ENCODE data around the gene PPME1. TPM values are rescaled to one million over a fixed set of nuclear protein-coding genes. Genes with fewer than 3 reads are reported as not detected.
A peak's percentile ranks its signal among the peaks of the same experiment; 100 is the strongest.

Gene PPME1
- total RNA-seq, 2 experiments from 2014 or later = 13.7 to 16.3 TPM

- Mint-ChIP-seq H3K36me3 (ENCODE audit: low read depth) (peaks cover 49% of the 10 kb centered on the region), H3K27me3 (no peaks in the 10 kb centered on the region), H3K4me1 (ENCODE audit: low read depth) (peaks cover 25% of the 10 kb centered on the region), H3K27ac (no peak overlapping the region), H3K9me3 (no peaks in the 10 kb centered on the region), H3K4me3 (no peak overlapping the region)
- Histone ChIP-seq H3K4me1 (ENCODE audit: insufficient read depth, low read length) (peaks cover 12% of the 10 kb centered on the region), H3K27me3 (ENCODE audit: control insufficient read depth in 1 of 2, insufficient read depth in 2 of 2, low read length in 2 of 2) (no peaks in the 10 kb centered on the region), H3K9me3 (ENCODE audit: control insufficient read depth in 1 of 2, insufficient read depth in 1 of 2, low read length in 2 of 2) (no peaks in the 10 kb centered on the region), H3K4me3 (ENCODE audit: low read length) (no peak overlapping the region), H3K27ac (ENCODE audit: low read depth in 1 of 2, low read length in 2 of 2) (no peak overlapping the region), H3K36me3 (ENCODE audit: insufficient read depth, low read length) (peaks cover 25% of the 10 kb centered on the region)
- peak in 1 of 14 experiments; percentile 14 for DNase-seq
- POLR2A ChIA-PET = no interaction called here
- peak; percentile 74 for ATAC-seq (ENCODE audit: poor library complexity)
- intact Hi-C loops (cut with DNase I, micrococcal nuclease) = no loop called here
- no peak for TF ChIP-seq CTCF (IDR thresholded peaks at IDR 0.05)
- CTCF ChIA-PET = interaction anchor here (0.7 kb wide), 1 partner anchor 171 kb away, joined by 4 read pairs; no protein-coding TSS in a partner anchor
Observed at GRCh38 chr11:74237541-74237940, 66.5 kb downstream of the PPME1 start.

GRCh38 chr11:74238243-74238642 is 67.2 kb downstream of the PPME1 start:
- ATAC-seq (ENCODE audit: poor library complexity) = no peak
- no peak for DNase-seq
- intact Hi-C loops (cut with DNase I, micrococcal nuclease) = no loop called here
- Histone ChIP-seq H3K9me3 (ENCODE audit: control insufficient read depth in 1 of 2, insufficient read depth in 1 of 2, low read length in 2 of 2) (no peaks in the 10 kb centered on the region), H3K4me1 (ENCODE audit: insufficient read depth, low read length) (peaks cover 6% of the 10 kb centered on the region), H3K27ac (ENCODE audit: low read depth in 1 of 2, low read length in 2 of 2) (no peak overlapping the region), H3K36me3 (ENCODE audit: insufficient read depth, low read length) (peaks cover 25% of the 10 kb centered on the region), H3K4me3 (ENCODE audit: low read length) (no peak overlapping the region), H3K27me3 (ENCODE audit: control insufficient read depth in 1 of 2, insufficient read depth in 2 of 2, low read length in 2 of 2) (no peaks in the 10 kb centered on the region)
- CTCF ChIA-PET = no interaction called here
- Mint-ChIP-seq H3K27ac (no peak overlapping the region), H3K27me3 (no peaks in the 10 kb centered on the region), H3K4me1 (ENCODE audit: low read depth) (peaks cover 24% of the 10 kb centered on the region), H3K36me3 (ENCODE audit: low read depth) (peaks cover 54% of the 10 kb centered on the region), H3K9me3 (no peaks in the 10 kb centered on the region), H3K4me3 (no peak overlapping the region)
- TF ChIP-seq CTCF (IDR thresholded peaks at IDR 0.05) = no peak
- POLR2A ChIA-PET = no interaction called here

- no peak for TF ChIP-seq CTCF (IDR thresholded peaks at IDR 0.05)
- Histone ChIP-seq H3K27ac (ENCODE audit: low read depth in 1 of 2, low read length in 2 of 2) (no peak overlapping the region), H3K4me1 (ENCODE audit: insufficient read depth, low read length) (no peaks in the 10 kb centered on the region), H3K4me3 (ENCODE audit: low read length) (no peak overlapping the region), H3K27me3 (ENCODE audit: control insufficient read depth in 1 of 2, insufficient read depth in 2 of 2, low read length in 2 of 2) (no peaks in the 10 kb centered on the region), H3K36me3 (ENCODE audit: insufficient read depth, low read length) (peaks cover 53% of the 10 kb centered on the region), H3K9me3 (ENCODE audit: control insufficient read depth in 1 of 2, insufficient read depth in 1 of 2, low read length in 2 of 2) (no peaks in the 10 kb centered on the region)
- Mint-ChIP-seq H3K4me3 (no peak overlapping the region), H3K27ac (no peak overlapping the region), H3K9me3 (no peaks in the 10 kb centered on the region), H3K27me3 (no peaks in the 10 kb centered on the region), H3K36me3 (ENCODE audit: low read depth) (peaks cover 71% of the 10 kb centered on the region), H3K4me1 (ENCODE audit: low read depth) (no peaks in the 10 kb centered on the region)
- ATAC-seq (ENCODE audit: poor library complexity) (no peak), DNase-seq (no peak)
- POLR2A ChIA-PET = no interaction called here
- intact Hi-C loops (cut with DNase I, micrococcal nuclease) = no loop called here
- CTCF ChIA-PET = no interaction called here
Observed at GRCh38 chr11:74248469-74248868, 77.4 kb downstream of the PPME1 start.

All from CD4-positive, alpha-beta T cell (primary cell).